ENCODE data around the gene UIMC1.

Gene UIMC1

GRCh38 chr5:176956756-176957155 is 49.8 kb downstream of the UIMC1 start:
- TF ChIP-seq CTCF (IDR thresholded peaks at IDR 0.05; ENCODE audit: insufficient read depth, low read depth, low read length, missing control alignments) = no peak
- no peak overlapping the region for H3K4me3 ChIP-seq (ENCODE audit: low read depth, low read length)
- DNase-seq (ENCODE audit: low read depth) = no peak

GRCh38 chr5:176955895-176956294 is 50.7 kb downstream of the UIMC1 start:
- no peak for TF ChIP-seq CTCF (IDR thresholded peaks at IDR 0.05; ENCODE audit: insufficient read depth, low read depth, low read length, missing control alignments)
- no peak overlapping the region for H3K4me3 ChIP-seq (ENCODE audit: low read depth, low read length)
- DNase-seq (ENCODE audit: low read depth) = no peak

GRCh38 chr5:176954050-176954449 is 52.5 kb downstream of the UIMC1 start:
- no peak for TF ChIP-seq CTCF (IDR thresholded peaks at IDR 0.05; ENCODE audit: insufficient read depth, low read depth, low read length, missing control alignments)
- H3K4me3 ChIP-seq (ENCODE audit: low read depth, low read length) = no peak overlapping the region
- no peak for DNase-seq (ENCODE audit: low read depth)

- no peak overlapping the region for H3K4me3 ChIP-seq (ENCODE audit: low read depth, low read length)
- no peak for DNase-seq (ENCODE audit: low read depth)
- TF ChIP-seq CTCF (IDR thresholded peaks at IDR 0.05; ENCODE audit: insufficient read depth, low read depth, low read length, missing control alignments) = no peak
These were observed 53.9 kb downstream of the UIMC1 start for GRCh38 chr5:176952531-176953193.

GRCh38 chr5:176948458-176948857 is 58.1 kb downstream of the UIMC1 start:
- DNase-seq (ENCODE audit: low read depth) = no peak
- H3K4me3 ChIP-seq (ENCODE audit: low read depth, low read length) = no peak overlapping the region
- no peak for TF ChIP-seq CTCF (IDR thresholded peaks at IDR 0.05; ENCODE audit: insufficient read depth, low read depth, low read length, missing control alignments)

- no peak for TF ChIP-seq CTCF (IDR thresholded peaks at IDR 0.05; ENCODE audit: insufficient read depth, low read depth, low read length, missing control alignments)
- no peak for DNase-seq (ENCODE audit: low read depth)
- no peak overlapping the region for H3K4me3 ChIP-seq (ENCODE audit: low read depth, low read length)
These were observed 58.7 kb downstream of the UIMC1 start for GRCh38 chr5:176947847-176948246.

- no peak for DNase-seq (ENCODE audit: low read depth)
- no peak for TF ChIP-seq CTCF (IDR thresholded peaks at IDR 0.05; ENCODE audit: insufficient read depth, low read depth, low read length, missing control alignments)
- H3K4me3 ChIP-seq (ENCODE audit: low read depth, low read length) = no peak overlapping the region
These were observed 62.3 kb downstream of the UIMC1 start for GRCh38 chr5:176944268-176944667.

Data from GM12865 (cell line).